ENCODE data around the gene ARHGEF39. TPM values are rescaled to one million over a fixed set of nuclear protein-coding genes. Genes with fewer than 3 reads are reported as not detected.
"Not testable (repeated sequence)": the region's sequence is repeated elsewhere in the genome, so short reads cannot be mapped to it uniquely, and the experiment has no call there.

ARHGEF39 gene
- total RNA-seq, 4 donors from 2014 or later = 0.20 to 4.8 (median 1.0) TPM; not detected in 1

DNA sequence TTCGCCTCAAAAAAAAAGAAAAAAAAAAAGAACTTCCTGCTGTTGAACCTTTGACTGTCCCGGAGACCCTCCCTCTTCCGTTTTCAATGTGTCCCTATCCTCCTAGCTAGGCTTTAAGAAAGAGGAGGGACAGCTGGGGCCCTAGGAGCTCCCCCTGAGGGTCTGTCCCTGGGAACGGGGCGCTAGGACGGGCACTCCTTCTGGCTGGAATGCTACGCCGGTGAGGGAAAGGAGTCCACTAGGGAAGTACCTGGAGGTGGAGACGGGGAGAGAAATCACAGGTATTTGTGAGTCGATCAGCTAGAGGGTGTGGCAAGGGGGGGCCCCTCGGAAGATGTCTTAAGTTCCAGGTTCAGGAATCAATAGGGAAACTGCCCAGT, 18.9 kb downstream of the ARHGEF39 start:
- Histone ChIP-seq H3K36me3 (no peaks in the 10 kb centered on the region), H3K4me3 (peak overlapping the region; percentile 34 to 73 (median 58)), H3K27me3 (no peaks in the 10 kb centered on the region), H3K27ac (peak overlapping the region; percentile 82 to 94 (median 86)), H3K4me1 (peaks cover 0 to 16% (median 6%) of the 10 kb centered on the region in 4 donors), H3K9me3 (no peaks in the 10 kb centered on the region)
- TF ChIP-seq POLR2A (IDR thresholded peaks at IDR 0.05) (no peak), EP300 (IDR thresholded peaks at IDR 0.05) (no peak)
- TF ChIP-seq, protein P1, sequence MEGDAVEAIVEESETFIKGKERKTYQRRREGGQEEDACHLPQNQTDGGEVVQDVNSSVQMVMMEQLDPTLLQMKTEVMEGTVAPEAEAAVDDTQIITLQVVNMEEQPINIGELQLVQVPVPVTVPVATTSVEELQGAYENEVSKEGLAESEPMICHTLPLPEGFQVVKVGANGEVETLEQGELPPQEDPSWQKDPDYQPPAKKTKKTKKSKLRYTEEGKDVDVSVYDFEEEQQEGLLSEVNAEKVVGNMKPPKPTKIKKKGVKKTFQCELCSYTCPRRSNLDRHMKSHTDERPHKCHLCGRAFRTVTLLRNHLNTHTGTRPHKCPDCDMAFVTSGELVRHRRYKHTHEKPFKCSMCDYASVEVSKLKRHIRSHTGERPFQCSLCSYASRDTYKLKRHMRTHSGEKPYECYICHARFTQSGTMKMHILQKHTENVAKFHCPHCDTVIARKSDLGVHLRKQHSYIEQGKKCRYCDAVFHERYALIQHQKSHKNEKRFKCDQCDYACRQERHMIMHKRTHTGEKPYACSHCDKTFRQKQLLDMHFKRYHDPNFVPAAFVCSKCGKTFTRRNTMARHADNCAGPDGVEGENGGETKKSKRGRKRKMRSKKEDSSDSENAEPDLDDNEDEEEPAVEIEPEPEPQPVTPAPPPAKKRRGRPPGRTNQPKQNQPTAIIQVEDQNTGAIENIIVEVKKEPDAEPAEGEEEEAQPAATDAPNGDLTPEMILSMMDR (IDR thresholded peaks at IDR 0.05) = no peak
- WGBS, 2 donors = 1 to 4% methylated on average over 11 of the region's 11 CpGs
- DNase-seq (ENCODE audit: low spot score in 2 of 2) = peak in 1 of 2 donors; percentile 42

DNA sequence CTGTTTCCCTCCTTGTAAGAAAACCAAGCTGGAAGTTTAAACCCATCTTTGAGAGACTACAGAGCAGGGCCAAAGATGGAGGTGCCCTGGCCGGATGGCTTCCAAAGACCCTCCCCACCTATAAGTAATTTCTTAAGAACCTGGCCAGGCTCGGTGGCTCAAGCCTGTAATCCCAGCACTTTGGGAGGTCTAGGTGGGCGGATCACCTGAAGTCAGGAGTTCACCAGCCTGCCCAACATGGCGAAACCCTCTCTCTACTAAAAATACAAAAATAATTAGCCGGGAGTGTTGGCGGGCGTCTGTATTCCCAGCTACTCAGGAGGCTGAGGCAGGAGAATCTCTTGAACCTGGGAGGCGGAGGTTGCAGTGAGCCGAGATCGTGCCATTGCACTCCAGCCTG, 19.3 kb downstream of the ARHGEF39 start:
- WGBS, 2 donors = 39 to 43% methylated on average over 10 of the region's 10 CpGs
- peak overlapping the region in 3 of 4 donors; percentile 42 to 73 (median 73) for H3K4me3 ChIP-seq
- H3K27me3 ChIP-seq; H3K36me3 ChIP-seq; H3K9me3 ChIP-seq; DNase-seq (ENCODE audit: low spot score in 2 of 2): not testable (repeated sequence)
- peak overlapping the region; percentile 82 to 94 (median 86) for H3K27ac ChIP-seq
- peaks cover 0 to 16% (median 6%) of the 10 kb centered on the region in 4 donors for H3K4me1 ChIP-seq

DNA sequence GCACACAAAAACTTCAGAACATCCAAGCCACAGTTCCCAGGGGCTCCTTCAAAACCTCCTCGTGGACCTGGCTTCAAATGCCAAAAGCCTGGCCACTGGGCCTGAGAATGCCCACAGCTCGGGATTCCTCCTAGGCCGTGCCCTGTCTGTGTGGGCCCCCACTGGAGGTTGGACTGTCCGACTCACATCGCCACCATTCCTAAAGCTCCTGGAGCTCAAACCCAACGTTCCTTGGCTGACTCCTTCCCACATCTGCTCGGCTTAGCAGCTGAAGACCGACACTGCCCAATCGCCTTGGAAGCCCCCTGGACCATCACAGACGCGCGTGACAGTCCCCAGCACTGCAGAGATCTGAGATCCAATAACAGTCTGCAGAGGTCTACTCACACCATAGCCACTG, 21.9 kb downstream of the ARHGEF39 start:
- H3K27me3 ChIP-seq = no peaks in the 10 kb centered on the region
- H3K4me1 ChIP-seq = peaks cover 0 to 23% (median 4%) of the 10 kb centered on the region in 4 donors
- H3K27ac ChIP-seq = no peak overlapping the region
- DNase-seq (ENCODE audit: low spot score in 2 of 2) = no peak
- WGBS, 2 donors = 94 to 95% methylated on average over 12 of the region's 12 CpGs
- peaks cover 0 to 8% (median 0%) of the 10 kb centered on the region in 3 donors for H3K36me3 ChIP-seq
- TF ChIP-seq POLR2A (IDR thresholded peaks at IDR 0.05) (no peak), EP300 (IDR thresholded peaks at IDR 0.05) (no peak)
- TF ChIP-seq, protein P1 (IDR thresholded peaks at IDR 0.05) = no peak
- no peak overlapping the region for H3K4me3 ChIP-seq
- H3K9me3 ChIP-seq = no peaks in the 10 kb centered on the region

DNA sequence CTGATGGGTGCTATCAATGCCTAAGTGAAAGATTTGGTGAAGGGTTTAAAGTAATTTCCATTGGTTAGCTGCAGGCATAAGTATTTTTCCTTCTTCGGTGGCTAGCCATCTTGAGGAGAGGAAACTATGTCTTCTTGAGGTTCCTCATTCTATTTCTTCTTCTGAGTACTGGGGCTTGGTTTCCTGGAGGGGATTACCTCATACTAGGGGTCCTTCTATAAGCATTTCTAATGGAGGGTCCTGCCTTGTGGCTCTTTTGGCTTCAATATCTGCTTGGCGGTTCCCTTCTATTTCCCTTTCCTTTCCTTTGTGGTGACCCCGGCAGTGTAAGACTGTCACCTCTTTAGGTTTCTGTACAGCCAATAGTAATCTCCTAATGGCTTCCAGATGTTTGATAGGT, 23.5 kb downstream of the ARHGEF39 start:
- 78 to 83% methylated on average over 3 of the region's 3 CpGs for WGBS, 2 donors
- DNase-seq (ENCODE audit: low spot score in 2 of 2); H3K27me3 ChIP-seq; H3K4me3 ChIP-seq; H3K27ac ChIP-seq; H3K36me3 ChIP-seq; H3K9me3 ChIP-seq: not testable (repeated sequence)
- H3K4me1 ChIP-seq = peaks cover 0 to 16% (median 0%) of the 10 kb centered on the region in 4 donors

DNA sequence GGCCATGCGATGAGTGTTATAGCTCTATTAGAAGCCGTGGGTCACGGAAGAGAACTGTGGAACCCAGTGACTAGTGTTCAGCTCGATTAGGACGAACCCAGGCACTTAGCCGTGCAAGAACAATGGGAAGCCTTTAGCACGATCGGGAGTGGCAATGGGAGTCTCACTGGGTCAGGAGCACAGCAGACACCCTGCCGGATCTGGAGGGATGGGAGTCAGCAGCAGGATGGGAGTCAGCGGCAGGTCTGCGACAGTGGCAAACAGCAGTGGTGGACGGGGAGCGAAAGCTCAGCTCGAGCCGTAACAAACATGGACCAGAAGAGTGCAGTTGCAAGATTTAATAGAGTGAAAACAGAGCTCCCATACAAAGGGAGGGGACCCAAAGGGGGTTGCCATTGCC, 24.6 kb downstream of the ARHGEF39 start:
- not testable (repeated sequence) for H3K4me3 ChIP-seq; H3K9me3 ChIP-seq; H3K27me3 ChIP-seq; H3K27ac ChIP-seq; DNase-seq (ENCODE audit: low spot score in 2 of 2); H3K4me1 ChIP-seq; H3K36me3 ChIP-seq
- WGBS, 2 donors = 92 to 94% methylated on average over 15 of the region's 15 CpGs

DNA sequence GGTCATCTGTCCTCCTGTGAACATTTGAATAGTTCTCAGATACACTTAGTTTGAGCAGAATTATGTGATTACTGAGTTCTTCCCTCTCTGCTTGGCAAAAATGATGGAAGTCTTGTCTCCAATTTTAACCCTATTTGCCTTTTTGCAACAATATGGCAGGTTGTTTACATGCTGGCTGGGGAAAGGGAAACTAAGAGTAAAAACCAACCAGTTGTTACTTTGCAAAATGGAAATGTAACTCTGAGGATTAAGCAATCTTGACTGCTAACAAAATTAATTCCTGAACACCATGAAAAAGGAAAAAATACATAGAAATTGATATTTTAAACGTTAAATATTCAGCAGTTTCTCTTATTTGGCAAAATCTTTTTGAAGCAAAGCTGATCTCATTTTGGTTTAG, 25.4 kb downstream of the ARHGEF39 start:
- Histone ChIP-seq H3K36me3 (peaks cover 0 to 8% (median 0%) of the 10 kb centered on the region in 3 donors), H3K4me3 (no peak overlapping the region), H3K9me3 (no peaks in the 10 kb centered on the region), H3K27me3 (no peaks in the 10 kb centered on the region), H3K27ac (no peak overlapping the region), H3K4me1 (peaks cover 0 to 7% (median 2%) of the 10 kb centered on the region in 4 donors)
- TF ChIP-seq, protein P1 (IDR thresholded peaks at IDR 0.05) = no peak
- no peak for TF ChIP-seq EP300 (IDR thresholded peaks at IDR 0.05)
- WGBS, 2 donors = 86 to 91% methylated on average over 1 of the region's 1 CpG
- DNase-seq (ENCODE audit: low spot score in 2 of 2) = no peak

DNA sequence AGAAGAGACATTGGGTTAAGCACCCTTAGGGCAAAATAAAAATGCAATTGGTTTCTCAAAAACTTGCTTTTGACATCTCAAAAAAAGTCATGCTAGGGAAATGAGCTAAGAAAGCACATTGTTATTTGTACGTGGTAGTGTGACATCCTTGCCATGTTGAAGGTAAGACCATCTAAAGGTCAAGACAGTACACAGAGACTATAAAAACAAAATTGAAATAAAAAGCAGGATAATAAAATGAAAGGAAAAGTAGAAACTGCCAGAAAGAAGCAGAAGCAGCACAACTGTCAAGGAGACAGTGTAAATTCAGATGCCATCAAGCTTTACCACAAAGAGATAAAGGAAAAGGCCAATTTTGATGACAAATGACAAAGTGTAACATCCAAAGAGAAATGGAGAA, 25.8 kb downstream of the ARHGEF39 start:
- H3K27ac ChIP-seq; H3K9me3 ChIP-seq; H3K36me3 ChIP-seq; H3K4me1 ChIP-seq; H3K27me3 ChIP-seq; H3K4me3 ChIP-seq; DNase-seq (ENCODE audit: low spot score in 2 of 2): not testable (repeated sequence)
- WGBS, 2 donors = 29 to 39% methylated on average over 1 of the region's 1 CpG

DNA sequence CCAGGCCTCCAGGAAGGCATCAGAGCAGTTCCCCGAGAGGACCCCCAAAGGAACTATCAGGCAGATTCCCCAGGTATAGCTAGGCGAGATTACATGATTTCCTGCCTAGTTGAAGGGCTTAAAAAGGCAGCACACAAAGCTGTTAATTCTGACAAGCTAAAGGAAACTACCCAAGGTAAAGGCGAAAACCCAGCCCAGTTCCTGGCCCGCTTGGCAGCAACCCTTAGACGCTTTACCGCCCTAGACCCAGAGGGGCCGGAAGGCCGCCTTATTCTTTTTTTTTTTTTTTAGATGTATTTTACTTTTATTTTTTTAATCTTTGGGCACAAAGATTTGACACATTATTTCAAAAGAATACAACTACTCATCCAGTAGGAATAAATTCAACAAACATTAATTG, 26.2 kb downstream of the ARHGEF39 start:
- H3K27me3 ChIP-seq; H3K9me3 ChIP-seq; H3K4me3 ChIP-seq; H3K27ac ChIP-seq; H3K36me3 ChIP-seq; H3K4me1 ChIP-seq; DNase-seq (ENCODE audit: low spot score in 2 of 2): not testable (repeated sequence)
- 63 to 65% methylated on average over 7 of the region's 8 CpGs for WGBS, 2 donors

DNA sequence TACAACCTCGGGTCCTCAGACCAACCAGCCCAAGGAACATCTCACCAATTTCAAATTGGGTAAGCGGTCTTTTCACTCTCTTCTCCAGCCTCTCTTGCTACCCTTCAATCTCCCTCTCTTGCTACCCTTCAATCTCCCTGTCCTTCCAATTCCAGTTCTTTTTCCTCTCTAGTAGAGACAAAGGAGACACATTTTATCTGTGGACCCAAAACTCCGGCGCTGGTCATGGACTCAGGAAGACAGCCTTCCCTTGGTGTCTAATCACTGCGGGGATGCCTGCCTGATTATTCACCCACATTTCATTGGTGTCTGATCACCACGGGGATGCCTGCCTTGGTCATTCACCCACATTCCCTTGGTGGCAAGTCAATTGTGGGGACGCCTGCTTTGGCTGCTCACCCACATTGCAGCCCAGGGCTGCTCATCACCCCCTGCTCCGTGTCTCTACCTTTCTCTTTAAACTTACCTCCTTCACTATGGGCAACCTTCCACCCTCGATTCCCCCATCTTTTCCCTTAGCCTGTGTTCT, 27.5 kb downstream of the ARHGEF39 start:
- H3K4me3 ChIP-seq; H3K27ac ChIP-seq; DNase-seq (ENCODE audit: low spot score in 2 of 2); H3K9me3 ChIP-seq; H3K4me1 ChIP-seq; H3K36me3 ChIP-seq; H3K27me3 ChIP-seq: not testable (repeated sequence)
- 92 to 95% methylated on average over 9 of the region's 9 CpGs for WGBS, 2 donors

DNA sequence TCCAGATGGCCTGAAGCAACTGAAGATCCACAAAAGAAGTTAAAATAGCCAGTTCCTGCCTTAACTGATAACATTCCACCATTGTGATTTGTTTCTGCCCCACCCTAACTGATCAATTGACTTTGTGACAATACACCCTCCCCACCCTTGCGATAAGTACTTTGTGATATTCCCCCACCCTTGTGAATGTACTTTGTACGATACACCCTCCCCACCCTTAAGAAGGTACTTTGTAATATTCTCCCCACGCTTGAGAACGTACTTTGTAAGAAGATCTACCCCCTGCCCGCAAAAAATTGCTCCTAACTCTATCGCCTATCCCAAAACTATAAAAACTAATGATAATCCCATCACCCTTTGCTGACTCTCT, 28.1 kb downstream of the ARHGEF39 start:
- not testable (repeated sequence) for H3K4me3 ChIP-seq; DNase-seq (ENCODE audit: low spot score in 2 of 2); H3K27me3 ChIP-seq; H3K9me3 ChIP-seq; H3K4me1 ChIP-seq; H3K36me3 ChIP-seq
- WGBS, 2 donors = 96 to 97% methylated on average over 6 of the region's 6 CpGs
- peak overlapping the region in 2 of 4 donors; percentile 47 to 67 for H3K27ac ChIP-seq

All from tibial nerve (tissue), 4 donors.